Left hindlimb (tissue), 1 donor: Measurements from ENCODE around the gene NOSTRIN.
"Not testable (repeated sequence)": the region's sequence is repeated elsewhere in the genome, so short reads cannot be mapped to it uniquely, and the experiment has no call there.

Experiments
- DNase-seq: peaks from one replicate; pipeline ENCODE4 v3.0.0-alpha.2; 2018

The NOSTRIN gene

DNA sequence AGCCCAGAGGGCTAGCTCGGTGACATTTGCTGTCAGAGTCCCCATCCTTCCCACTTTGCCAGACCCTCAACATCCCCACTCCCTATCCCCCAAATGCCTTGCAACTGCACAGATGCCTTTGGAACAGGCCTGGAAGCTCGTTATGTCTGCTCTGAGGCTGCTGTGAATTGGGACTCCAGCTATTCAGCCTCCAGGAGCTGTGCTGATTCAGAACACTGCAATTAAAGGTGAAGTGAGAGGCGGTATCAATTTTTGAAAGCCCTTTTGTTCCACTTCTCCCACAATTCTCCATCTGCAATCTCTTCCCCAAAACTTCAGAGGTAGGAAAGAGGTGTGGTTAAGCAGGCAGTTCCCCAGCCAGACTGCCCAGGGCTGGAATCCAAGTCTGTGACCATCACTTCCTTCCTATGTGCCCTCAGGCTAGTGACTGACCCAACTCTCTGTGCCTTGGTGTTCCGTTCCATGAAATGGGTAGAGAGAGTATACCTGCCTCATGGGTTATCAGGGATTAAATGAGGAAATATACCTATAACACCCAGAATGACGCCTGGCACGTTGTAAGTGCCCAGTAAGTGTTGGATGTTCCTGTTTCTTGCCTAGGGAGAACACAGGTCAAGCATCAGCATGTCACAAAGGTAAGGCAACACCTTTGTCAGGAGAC, 17.5 kb downstream of the NOSTRIN start:
- DNase-seq, result no peak

GRCh38 chr2:168821577-168821976, 19.1 kb downstream of the NOSTRIN start:
- no peak for DNase-seq

GRCh38 chr2:168821992-168822391, 19.6 kb downstream of the NOSTRIN start:
- DNase-seq, result no peak

GRCh38 chr2:168825126-168825525, 22.7 kb downstream of the NOSTRIN start:
- DNase-seq, result no peak

DNA sequence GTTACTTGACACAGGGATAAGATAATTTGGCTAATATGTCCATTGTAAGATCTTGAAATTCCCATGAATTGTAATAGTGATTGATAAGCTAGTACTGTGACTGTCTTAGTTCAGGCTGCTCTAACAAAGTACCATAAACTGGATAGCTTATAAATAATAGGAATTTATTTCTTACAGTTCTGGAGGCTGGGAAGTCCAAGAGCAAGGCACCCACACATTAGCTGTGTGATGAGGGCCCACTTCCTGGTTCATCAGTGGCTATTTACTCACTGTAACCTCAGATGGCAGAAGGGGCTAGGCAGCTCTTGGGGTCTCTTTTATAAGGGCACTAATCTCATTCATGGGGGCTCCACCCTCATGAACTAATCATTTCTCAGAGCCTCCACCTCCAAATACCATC, 28.5 kb downstream of the NOSTRIN start:
- DNase-seq, result no peak

- DNase-seq, result no peak
Measured at GRCh38 chr2:168831662-168832061, 29.2 kb downstream of the NOSTRIN start.

GRCh38 chr2:168835969-168836368, 33.5 kb downstream of the NOSTRIN start:
- no peak for DNase-seq

GRCh38 chr2:168841445-168841844, 39.0 kb downstream of the NOSTRIN start:
- DNase-seq, result no peak

- no peak for DNase-seq
Measured at GRCh38 chr2:168843253-168843652, 40.8 kb downstream of the NOSTRIN start.

- DNase-seq, result no peak
Measured at GRCh38 chr2:168848225-168848624, 45.8 kb downstream of the NOSTRIN start.

- peak; percentile 32 for DNase-seq
Measured at GRCh38 chr2:168849610-168850009, 47.2 kb downstream of the NOSTRIN start.

- DNase-seq, result no peak
Measured at GRCh38 chr2:168850846-168851245, 48.4 kb downstream of the NOSTRIN start.

DNA sequence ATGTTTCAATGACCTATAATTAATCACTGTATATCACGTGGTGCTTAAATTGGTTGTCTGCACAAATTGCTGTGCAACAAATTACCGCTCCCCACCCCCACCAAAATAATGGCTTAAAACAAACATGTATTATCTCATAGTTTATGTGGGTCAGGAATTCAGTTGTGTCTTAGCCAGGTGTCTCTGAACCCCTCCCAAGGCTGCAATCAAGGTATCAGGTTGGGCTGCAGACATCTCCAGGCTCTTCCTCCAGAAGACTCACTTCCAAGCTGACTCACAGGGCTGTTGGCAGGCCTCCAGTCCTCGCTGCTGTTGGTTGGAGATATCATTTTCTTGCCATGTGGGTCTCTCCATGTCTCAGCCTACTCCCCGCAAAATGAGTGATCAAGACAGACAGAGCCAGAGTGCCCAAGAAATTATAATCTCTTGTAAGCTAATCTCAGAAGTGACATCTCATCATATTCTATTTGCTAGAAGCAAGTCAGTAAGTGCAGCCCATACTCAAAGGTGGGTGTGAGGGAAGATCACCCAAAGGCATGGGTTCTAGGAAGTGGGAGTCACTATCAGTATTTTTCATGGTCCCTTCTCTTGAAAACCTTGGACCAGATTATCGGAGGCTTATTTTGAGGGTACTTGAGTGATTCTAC, 49.4 kb downstream of the NOSTRIN start:
- no peak for DNase-seq

DNA sequence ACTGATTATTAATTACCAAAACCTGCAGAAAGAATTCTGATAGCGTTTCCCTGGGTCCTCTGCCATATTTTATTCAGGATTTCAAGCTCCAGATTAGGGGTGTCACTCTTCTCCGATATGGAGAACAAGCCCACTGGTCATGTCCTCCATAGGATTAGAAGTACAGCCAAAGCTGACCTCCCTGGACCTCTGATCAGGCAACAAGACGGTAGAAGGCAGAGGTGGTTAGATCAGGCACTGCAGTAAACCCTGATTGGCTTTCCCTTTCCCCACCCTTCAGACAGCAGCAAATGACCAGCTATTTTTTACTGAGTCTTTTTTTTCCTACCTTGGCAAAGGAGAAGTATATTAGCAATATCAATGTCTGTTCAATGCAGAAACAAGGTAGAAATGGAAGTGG, 50.0 kb downstream of the NOSTRIN start:
- no peak for DNase-seq

DNA sequence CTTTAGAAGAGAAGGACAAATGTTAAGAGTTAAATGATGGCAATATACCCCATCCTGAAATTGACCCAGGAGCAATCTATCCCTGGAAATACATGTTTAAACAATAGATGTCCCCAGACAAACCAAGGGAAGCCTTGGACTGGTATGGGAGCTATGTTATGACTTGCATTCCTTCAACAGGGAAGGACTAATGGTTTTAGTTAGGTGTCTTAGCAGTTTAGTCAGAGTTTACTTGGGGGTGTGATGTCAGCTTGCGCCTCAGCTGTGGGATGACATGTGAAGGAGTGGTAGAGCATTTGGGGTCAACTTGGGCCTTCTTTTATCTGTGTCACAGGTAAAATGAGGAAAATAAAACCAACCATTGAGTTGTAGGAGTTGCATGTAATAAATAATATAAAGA, 51.0 kb downstream of the NOSTRIN start:
- no peak for DNase-seq

- DNase-seq, result no peak
Measured at GRCh38 chr2:168854651-168855050, 52.2 kb downstream of the NOSTRIN start.

DNA sequence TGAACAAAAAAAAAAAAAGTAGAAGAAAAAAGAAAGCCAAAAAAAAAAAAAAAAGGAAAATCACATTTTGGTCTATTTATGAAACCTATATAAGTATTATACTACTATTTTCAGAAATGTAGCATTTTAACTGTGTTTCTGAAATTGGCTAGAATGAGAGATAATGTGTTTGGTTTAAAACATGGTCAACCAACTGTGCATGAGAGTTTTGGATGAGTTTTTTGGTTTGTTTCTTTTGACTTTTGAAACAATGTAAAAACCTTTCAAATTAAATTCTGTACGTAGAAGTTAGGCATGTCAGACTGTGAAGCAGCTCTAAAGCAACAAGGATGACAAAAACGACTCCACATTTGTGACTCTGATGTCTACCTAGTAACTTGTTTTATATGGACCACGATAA, 53.2 kb downstream of the NOSTRIN start:
- no peak for DNase-seq

DNA sequence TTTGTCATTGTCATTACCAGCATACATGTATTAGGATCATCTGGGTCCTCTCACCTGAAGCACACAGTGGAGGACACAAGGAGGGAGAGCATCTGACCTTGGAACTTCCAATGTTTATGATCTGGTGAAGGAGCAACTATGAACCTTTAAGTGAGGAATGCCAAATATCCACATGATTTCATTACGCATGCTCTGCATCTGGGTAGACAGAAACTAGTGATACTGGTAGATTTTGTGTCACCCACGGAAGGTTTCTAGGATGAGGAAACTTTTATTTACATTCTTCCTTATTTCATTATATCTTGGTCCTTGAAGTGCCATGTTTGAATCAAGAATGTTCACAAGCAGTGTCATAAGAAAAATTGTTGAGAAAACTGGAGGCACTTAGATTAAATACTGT, 55.7 kb downstream of the NOSTRIN start:
- DNase-seq, result no peak

DNA sequence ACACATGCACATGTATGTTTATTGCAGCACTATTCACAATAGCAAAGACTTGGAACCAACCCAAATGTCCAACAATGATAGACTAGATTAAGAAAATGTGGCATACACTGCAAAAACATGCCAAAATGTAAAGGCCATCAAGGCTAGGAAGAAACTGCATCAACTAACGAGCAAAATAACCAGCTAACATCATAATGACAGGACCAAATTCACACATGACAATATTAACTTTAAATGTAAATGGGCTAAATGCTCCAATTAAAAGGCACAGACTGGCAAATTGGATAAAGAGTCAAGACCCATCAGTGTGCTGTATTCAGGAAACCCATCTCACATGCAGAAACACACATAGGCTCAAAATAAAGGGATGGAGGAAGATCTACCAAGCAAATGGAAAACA, 64.7 kb downstream of the NOSTRIN start:
- DNase-seq, result not testable (repeated sequence)

DNA sequence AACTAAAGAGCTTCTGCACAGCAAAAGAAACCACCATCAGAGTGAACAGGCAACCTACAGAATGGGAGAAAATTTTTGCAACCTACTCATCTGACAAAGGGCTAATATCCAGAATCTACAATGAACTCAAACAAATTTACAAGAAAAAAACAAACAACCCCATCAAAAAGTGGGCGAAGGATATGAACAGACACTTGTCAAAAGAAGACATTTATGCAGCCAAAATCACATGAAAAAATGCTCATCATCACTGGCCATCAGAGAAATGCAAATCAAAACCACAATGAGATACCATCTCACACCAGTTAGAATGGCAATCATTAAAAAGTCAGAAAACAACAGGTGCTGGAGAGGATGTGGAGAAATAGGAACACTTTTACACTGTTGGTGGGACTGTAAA, 67.9 kb downstream of the NOSTRIN start:
- not testable (repeated sequence) for DNase-seq

DNA sequence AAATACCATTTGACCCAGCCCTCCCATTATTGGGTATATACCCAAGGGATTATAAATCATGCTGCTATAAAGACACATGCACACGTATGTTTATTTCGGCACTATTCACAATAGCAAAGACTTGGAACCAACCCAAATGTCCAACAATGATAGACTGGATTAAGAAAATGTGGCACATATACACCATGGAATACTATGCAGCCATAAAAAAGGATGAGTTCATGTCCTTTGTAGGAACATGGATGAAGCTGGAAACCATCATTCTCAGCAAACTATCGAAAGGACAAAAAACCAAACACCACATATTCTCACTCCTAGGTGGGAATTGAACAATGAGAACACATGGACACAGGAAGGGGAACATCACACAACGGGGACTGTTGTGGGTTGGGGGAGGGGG, 68.4 kb downstream of the NOSTRIN start:
- not testable (repeated sequence) for DNase-seq

DNA sequence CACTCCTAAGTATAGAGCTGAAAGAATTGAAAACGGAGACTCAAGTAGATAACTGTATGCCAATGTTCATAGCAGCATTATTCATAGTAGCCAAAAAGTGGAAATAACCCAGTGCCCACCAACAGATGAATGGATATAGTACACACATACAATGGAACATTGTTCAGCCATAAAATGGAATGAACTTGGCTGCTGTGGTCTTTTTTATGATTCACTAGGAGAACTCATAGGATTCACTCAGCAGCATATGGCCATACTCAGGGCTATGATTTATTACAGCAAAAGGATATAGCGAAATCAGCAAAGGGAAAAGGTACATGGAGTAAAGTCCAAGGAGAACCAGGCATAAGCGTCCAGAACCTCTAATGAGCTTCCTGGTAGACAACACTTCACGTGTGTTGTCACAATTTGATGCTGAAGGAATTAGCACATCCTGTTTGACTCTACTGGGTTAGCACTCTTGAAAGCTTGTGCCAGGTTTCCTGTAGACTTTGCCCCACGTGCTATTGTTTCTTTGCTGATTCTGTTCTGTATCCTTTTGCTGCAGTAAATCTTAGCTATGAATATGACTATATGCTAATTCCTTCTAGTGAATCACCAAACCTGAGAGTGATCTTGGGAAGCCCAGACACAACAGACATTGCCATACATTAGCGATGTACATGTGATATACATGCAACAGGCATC, 72.1 kb downstream of the NOSTRIN start:
- DNase-seq, result no peak

- DNase-seq, result not testable (repeated sequence)
Measured at GRCh38 chr2:168882163-168882562, 79.7 kb downstream of the NOSTRIN start.

DNA sequence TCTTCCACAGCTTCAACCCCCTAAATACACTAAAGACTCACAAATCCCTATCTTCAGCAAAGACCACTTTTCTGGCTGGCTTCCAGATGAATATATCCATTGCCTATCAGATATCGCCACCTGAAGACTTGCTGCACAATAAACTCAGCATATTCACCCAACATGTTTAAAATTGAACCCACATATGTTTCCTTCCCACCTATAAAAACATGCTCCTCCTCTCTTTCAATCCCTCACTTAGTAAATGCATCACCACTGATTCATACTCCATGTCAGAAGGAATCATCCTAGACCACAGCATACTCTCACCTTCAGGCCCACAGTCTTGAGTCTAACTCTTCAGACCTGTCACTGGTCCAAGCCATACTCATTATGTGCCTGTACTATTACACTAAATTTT, 82.5 kb downstream of the NOSTRIN start:
- DNase-seq, result no peak
